Activated T-cell treated with anti-CD3 and anti-CD28 coated beads, Interleukin-2, amount 50 U/mL, for 72 hours (primary cell): ENCODE results near the gene SLAMF9. TPM values are rescaled to one million over a fixed set of nuclear protein-coding genes. Genes with fewer than 3 reads are reported as not detected.

Source experiments
- ATAC-seq, 2 donors: fragments of 150-1000 bp; cut with Tn5 transposase; replicated peaks in 1 of 2; 2 replicates each; pipeline ENCODE4 v1.10.0; 2021; ENCODE audit warnings: moderate library complexity in 2 of 2, mild to moderate bottlenecking in 1 of 2
- DNase-seq, 2 donors: peaks; one replicate each; pipeline ENCODE4 v3.0.0; 2021 to 2022; ENCODE audit warnings: mixed read lengths in 1 of 2
- H3K27ac Mint-ChIP-seq: one replicate; pipeline ENCODE4 v1.8.0; 2022; ENCODE audit warnings: mild to moderate bottlenecking, moderate library complexity, mixed read lengths
- H3K27me3 Mint-ChIP-seq: one replicate; pipeline ENCODE4 v1.8.0; 2022; ENCODE audit warnings: low read depth, mixed read lengths
- H3K36me3 Mint-ChIP-seq, 2 donors: one replicate each; pipeline ENCODE4 v1.8.0; 2022; ENCODE audit warnings: mixed read lengths in 2 of 2, mild to moderate bottlenecking in 1 of 2; ENCODE audit not compliant: insufficient read depth in 2 of 2
- H3K4me1 Mint-ChIP-seq: one replicate; pipeline ENCODE4 v1.8.0; 2022; ENCODE audit warnings: low read depth, mixed read lengths
- H3K4me3 Mint-ChIP-seq, 2 donors: one replicate each; pipeline ENCODE4 v1.8.0; 2022; ENCODE audit warnings: mild to moderate bottlenecking in 2 of 2, mixed read lengths in 2 of 2, moderate library complexity in 2 of 2
- H3K9me3 Mint-ChIP-seq, 2 donors: one replicate each; pipeline ENCODE4 v1.8.0; 2022; ENCODE audit warnings: mixed read lengths in 2 of 2
- total RNA-seq, 2 donors: library from RNA; stranded (reverse); gene quantifications; one replicate each; pipeline ENCODE4 v1.2.3, GENCODE V29; 2022

SLAMF9 gene
- total RNA-seq, 2 donors from 2014 or later = not detected

DNA sequence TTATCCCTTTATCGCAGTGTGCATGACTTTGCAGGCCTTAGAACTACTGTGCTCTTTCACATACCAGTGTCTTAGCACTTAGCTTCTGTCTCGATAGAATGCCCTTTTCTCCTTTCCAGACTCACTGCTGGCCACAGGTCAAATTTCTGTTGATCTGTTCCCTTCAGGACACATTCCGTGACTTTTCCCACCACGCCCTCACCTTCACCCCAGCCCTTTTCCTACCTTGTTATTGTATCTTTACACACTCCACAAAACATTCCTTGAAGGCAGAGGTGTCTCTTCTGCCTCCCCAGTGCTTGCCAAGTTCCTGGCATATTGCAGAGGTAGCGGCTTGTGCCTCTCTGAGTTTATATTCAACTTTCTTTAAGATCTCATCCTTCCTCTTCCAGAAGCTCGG, 4.9 kb downstream of the SLAMF9 start:
- no peak for DNase-seq
- H3K4me3 Mint-ChIP-seq = no peak overlapping the region
- H3K4me1 Mint-ChIP-seq = peaks cover 9% of the 10 kb centered on the region
- no peaks in the 10 kb centered on the region for H3K9me3 Mint-ChIP-seq
- no peaks in the 10 kb centered on the region for H3K36me3 Mint-ChIP-seq
- peaks cover 48% of the 10 kb centered on the region for H3K27me3 Mint-ChIP-seq
- H3K27ac Mint-ChIP-seq = no peak overlapping the region
- ATAC-seq = no peak

DNA sequence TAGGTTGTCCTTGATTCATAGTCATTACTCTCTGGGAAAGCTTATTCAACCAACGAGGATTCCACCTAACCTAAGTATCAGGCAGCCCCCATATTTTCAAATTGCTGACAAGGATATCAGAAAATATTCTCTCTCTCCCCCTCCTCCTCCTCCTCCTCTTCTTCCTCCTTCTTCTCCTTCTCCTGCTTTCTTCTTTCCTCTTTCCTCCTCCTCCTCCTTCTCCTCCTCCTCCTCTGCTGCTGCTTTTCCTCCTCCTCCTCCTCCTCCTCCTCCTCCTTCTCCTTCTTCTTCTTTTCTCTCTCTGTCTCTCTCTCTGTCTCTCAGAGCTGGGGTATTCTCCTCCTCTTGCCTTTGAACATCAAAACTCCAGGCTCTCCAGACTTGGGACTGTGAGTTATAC, 6.1 kb downstream of the SLAMF9 start:
- peaks cover 9% of the 10 kb centered on the region for H3K4me1 Mint-ChIP-seq
- no peak overlapping the region for H3K4me3 Mint-ChIP-seq
- no peaks in the 10 kb centered on the region for H3K9me3 Mint-ChIP-seq
- peaks cover 50% of the 10 kb centered on the region for H3K27me3 Mint-ChIP-seq
- H3K36me3 Mint-ChIP-seq = no peaks in the 10 kb centered on the region
- ATAC-seq (no peak), DNase-seq (no peak)
- H3K27ac Mint-ChIP-seq = no peak overlapping the region

GRCh38 chr1:159946242-159947187, 7.5 kb downstream of the SLAMF9 start:
- no peak for ATAC-seq
- H3K27ac Mint-ChIP-seq = no peak overlapping the region
- no peaks in the 10 kb centered on the region for H3K36me3 Mint-ChIP-seq
- no peak for DNase-seq
- peaks cover 9% of the 10 kb centered on the region for H3K4me1 Mint-ChIP-seq
- H3K4me3 Mint-ChIP-seq = peak overlapping the region; percentile 63 to 79
- H3K9me3 Mint-ChIP-seq = no peaks in the 10 kb centered on the region
- peaks cover 51% of the 10 kb centered on the region for H3K27me3 Mint-ChIP-seq

GRCh38 chr1:159945483-159946241, 8.4 kb downstream of the SLAMF9 start, which contains the start of gene IGSF9:
TSS of gene IGSF9 (minus strand) at chr1:159945613. CDS start at chr1:159943454, 2,159 bp downstream.
- H3K9me3 Mint-ChIP-seq = no peaks in the 10 kb centered on the region

DNA sequence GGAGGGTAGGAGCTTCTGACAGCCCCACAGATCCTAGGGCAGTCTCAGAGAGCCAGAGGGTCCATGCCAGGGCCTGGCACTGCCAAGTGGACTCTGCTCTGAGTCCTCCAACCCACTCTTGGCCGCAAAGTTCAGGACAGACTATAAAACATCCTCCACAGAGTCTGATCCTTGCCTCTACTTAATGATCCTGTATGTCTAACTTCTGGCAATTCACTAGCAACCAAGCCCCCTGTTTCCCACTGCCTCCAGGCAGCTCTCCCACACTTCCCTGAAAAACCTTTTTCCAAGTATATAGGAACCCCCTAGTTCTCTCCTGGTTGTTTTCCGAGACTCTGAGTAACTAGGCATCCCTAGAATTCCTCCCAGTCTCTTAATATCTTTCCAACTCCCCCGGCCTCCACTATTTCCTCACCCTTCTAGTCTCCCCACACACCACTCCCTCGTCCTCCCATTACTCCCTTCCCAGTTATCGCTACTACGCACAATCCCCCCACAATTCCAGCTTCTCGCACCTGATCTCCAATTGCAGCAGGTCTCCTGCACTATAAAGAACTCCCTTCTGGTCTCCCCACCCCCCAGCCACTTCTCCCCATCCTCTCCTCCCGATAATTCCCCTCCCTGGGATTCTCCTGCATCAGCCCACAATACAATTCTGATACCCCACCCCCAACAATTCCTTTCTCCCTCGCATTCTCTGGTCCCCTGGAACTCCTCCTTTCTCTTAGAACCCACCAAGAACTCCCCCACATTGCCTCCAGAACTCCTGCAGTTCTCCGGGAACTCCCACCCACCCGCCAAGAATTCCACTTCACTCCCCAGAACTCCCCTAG, 9.2 kb downstream of the SLAMF9 start:
- Mint-ChIP-seq H3K9me3 (no peaks in the 10 kb centered on the region), H3K27me3 (peaks cover 44% of the 10 kb centered on the region), H3K4me3 (peak overlapping the region; percentile 63 to 79), H3K4me1 (peaks cover 9% of the 10 kb centered on the region), H3K27ac (no peak overlapping the region), H3K36me3 (no peaks in the 10 kb centered on the region)
- DNase-seq (no peak), ATAC-seq (no peak)

More at GRCh38 chr1:159945483-159946241, 8.4 kb downstream of the SLAMF9 start, which contains the start of gene IGSF9:
- peak within 1 kb of the TSS; percentile 63 to 79 for H3K4me3 Mint-ChIP-seq
- peaks cover 45% of the 10 kb centered on the region for H3K27me3 Mint-ChIP-seq
- ATAC-seq (peak; percentile 84 to 89), DNase-seq (peak; percentile 63 to 71)
- peaks cover 9% of the 10 kb centered on the region for H3K4me1 Mint-ChIP-seq
- H3K27ac Mint-ChIP-seq = no peak within 1 kb of the TSS
- H3K36me3 Mint-ChIP-seq = no peaks in the 10 kb centered on the region

DNA sequence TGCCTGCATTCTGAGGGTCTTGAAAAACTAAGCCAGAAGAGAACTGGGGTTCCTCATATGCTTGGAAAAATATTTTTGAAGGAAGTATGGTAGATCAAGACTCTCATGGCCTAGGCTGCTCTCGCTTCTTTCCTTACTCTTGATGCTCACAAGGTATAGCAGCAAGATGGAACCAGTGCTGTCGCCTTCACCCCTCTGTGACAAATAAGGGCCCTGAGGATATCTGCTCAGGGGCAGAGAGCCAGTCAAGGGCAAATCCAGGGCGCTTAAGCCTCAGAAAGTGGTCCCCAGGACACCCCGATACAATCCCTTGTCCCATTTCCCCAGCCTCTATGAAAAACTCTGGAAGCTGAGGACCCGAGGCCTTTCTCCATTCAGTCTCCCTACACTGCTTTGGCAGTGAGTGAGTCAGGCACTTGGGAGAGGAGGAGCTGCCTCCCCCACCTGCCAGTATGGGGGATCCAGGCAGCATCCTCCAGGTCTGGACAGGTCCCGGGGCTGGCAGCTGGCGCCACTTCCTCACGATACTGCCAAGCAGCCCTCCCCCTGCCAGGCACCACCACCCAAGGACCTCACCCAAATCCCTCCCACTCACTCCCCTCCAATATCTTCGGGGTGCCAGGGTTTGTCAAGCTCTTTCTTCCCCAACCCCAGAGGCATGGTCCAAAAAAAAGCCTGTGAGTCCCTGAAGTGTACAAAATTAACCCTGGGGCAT, 10.0 kb downstream of the SLAMF9 start:
- no peak overlapping the region for H3K4me3 Mint-ChIP-seq
- H3K27ac Mint-ChIP-seq = no peak overlapping the region
- H3K36me3 Mint-ChIP-seq = no peaks in the 10 kb centered on the region
- ATAC-seq (no peak), DNase-seq (no peak)
- no peaks in the 10 kb centered on the region for H3K9me3 Mint-ChIP-seq
- peaks cover 44% of the 10 kb centered on the region for H3K27me3 Mint-ChIP-seq
- H3K4me1 Mint-ChIP-seq = peaks cover 9% of the 10 kb centered on the region

- Mint-ChIP-seq H3K27ac (no peak overlapping the region), H3K27me3 (peaks cover 42% of the 10 kb centered on the region), H3K36me3 (no peaks in the 10 kb centered on the region), H3K9me3 (no peaks in the 10 kb centered on the region), H3K4me1 (peaks cover 13% of the 10 kb centered on the region), H3K4me3 (no peak overlapping the region)
- ATAC-seq = no peak
- no peak for DNase-seq
Measured at GRCh38 chr1:159943278-159943640, 10.8 kb downstream of the SLAMF9 start.

GRCh38 chr1:159942632-159943277, 11.3 kb downstream of the SLAMF9 start:
- no peak overlapping the region for H3K4me3 Mint-ChIP-seq
- no peak for ATAC-seq
- DNase-seq = no peak
- no peaks in the 10 kb centered on the region for H3K36me3 Mint-ChIP-seq
- no peaks in the 10 kb centered on the region for H3K9me3 Mint-ChIP-seq
- peaks cover 16% of the 10 kb centered on the region for H3K4me1 Mint-ChIP-seq
- peaks cover 37% of the 10 kb centered on the region for H3K27me3 Mint-ChIP-seq
- no peak overlapping the region for H3K27ac Mint-ChIP-seq

GRCh38 chr1:159941591-159942560, 12.2 kb downstream of the SLAMF9 start:
- Mint-ChIP-seq H3K27ac (no peak overlapping the region), H3K36me3 (no peaks in the 10 kb centered on the region), H3K4me1 (peaks cover 16% of the 10 kb centered on the region), H3K4me3 (no peak overlapping the region), H3K27me3 (peaks cover 36% of the 10 kb centered on the region), H3K9me3 (no peaks in the 10 kb centered on the region)
- ATAC-seq = no peak
- DNase-seq = no peak

DNA sequence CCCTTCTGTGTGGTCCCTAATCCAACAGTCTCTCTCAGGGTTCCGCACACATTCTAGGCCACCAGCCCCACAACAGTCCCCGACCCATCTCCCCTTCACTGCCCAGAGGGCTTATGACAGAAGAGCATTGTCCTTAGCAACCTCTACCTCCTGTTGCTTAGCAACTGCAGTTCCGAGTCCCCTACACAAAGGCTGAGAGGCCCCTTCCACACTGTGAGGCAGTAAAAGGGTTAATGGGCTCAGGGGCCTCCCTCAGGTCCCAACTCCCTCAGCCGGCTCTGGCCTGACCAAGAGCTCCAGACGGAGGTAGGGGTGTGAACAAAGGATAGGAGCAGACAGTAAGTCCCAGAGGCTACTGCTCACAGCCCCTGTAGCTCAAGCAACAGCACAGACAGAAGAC, 12.9 kb downstream of the SLAMF9 start:
- Mint-ChIP-seq H3K4me3 (no peak overlapping the region), H3K27ac (no peak overlapping the region), H3K4me1 (peaks cover 16% of the 10 kb centered on the region), H3K36me3 (no peaks in the 10 kb centered on the region), H3K9me3 (no peaks in the 10 kb centered on the region), H3K27me3 (peaks cover 36% of the 10 kb centered on the region)
- no peak for DNase-seq
- no peak for ATAC-seq

DNA sequence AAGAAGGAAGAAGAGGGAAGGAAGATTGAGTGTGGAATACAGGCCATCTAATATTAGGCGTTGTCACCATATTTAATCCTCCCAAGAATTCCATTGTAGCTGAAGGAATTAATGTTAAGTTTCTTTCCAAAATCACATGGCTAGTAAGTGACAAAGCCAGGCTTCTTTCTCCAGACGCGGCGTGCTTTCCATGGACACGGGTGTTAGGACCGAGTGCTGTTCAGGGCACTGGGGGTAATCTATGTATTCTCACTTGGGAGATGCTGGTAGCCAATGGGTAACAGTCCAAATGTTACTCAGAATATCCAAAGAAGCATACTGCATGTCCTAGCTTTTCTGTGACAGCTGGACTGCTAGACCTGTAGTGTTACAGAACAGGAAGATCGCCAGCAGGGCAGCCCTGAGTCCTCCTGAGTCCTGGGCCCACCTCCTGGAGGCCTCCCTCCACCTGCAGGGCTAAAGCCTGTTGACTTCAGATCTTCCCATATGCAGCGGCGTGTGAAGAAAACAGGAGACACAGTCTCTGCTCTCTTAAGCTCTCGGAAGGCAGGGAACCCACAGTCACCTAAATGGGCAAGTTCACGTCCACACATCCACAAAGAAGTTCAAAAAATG, 13.9 kb downstream of the SLAMF9 start:
- Mint-ChIP-seq H3K27me3 (peaks cover 36% of the 10 kb centered on the region), H3K4me3 (no peak overlapping the region), H3K9me3 (no peaks in the 10 kb centered on the region), H3K27ac (no peak overlapping the region), H3K36me3 (no peaks in the 10 kb centered on the region), H3K4me1 (peaks cover 11% of the 10 kb centered on the region)
- DNase-seq (no peak), ATAC-seq (no peak)
